Osteocyte (in vitro differentiated cells): ENCODE results near the gene GABRA5. TPM values are rescaled to one million over a fixed set of nuclear protein-coding genes. Genes with fewer than 3 reads are reported as not detected.

Experiments
- DNase-seq: peaks from one replicate; pipeline ENCODE4 v3.0.0; 2021; ENCODE audit warnings: mixed read lengths; ENCODE audit not compliant: unreplicated experiment; ENCODE audit errors: extremely low spot score
- H3K27ac Mint-ChIP-seq: one replicate; pipeline ENCODE4 v1.8.0; 2021; ENCODE audit warnings: mild to moderate bottlenecking, mixed read lengths; ENCODE audit not compliant: unreplicated experiment
- H3K27me3 Mint-ChIP-seq: one replicate; pipeline ENCODE4 v1.8.0; 2021; ENCODE audit warnings: mixed read lengths; ENCODE audit not compliant: unreplicated experiment
- H3K36me3 Mint-ChIP-seq: one replicate; pipeline ENCODE4 v1.8.0; 2021; ENCODE audit warnings: mixed read lengths; ENCODE audit not compliant: unreplicated experiment
- H3K4me1 Mint-ChIP-seq: one replicate; pipeline ENCODE4 v1.8.0; 2021; ENCODE audit warnings: mixed read lengths; ENCODE audit not compliant: unreplicated experiment
- H3K4me3 Mint-ChIP-seq: one replicate; pipeline ENCODE4 v1.8.0; 2021; ENCODE audit warnings: mild to moderate bottlenecking, moderate library complexity, mixed read lengths; ENCODE audit not compliant: unreplicated experiment
- H3K9me3 Mint-ChIP-seq: one replicate; pipeline ENCODE4 v1.8.0; 2021; ENCODE audit warnings: mixed read lengths; ENCODE audit not compliant: unreplicated experiment
- CTCF ChIP-seq: fragments of 200-600 bp; sonication (generic); IDR thresholded peaks from 2 replicates; pipeline ENCODE4 v1.5.0; 2021; ENCODE audit warnings: antibody characterized with exemption, mild to moderate bottlenecking, moderate library complexity
- total RNA-seq: library from RNA; stranded (reverse); gene quantifications from 2 replicates; pipeline ENCODE4 v1.2.1, GENCODE V29; 2021

GABRA5 gene
- total RNA-seq, 1 donor from 2014 or later: not detected

- no peaks in the 10 kb centered on the region for H3K9me3 Mint-ChIP-seq
- TF ChIP-seq CTCF: no peak
Observed at GRCh38 chr15:26883466-26883865, 16.6 kb downstream of the GABRA5 start.

GRCh38 chr15:26886566-26886965 is 19.7 kb downstream of the GABRA5 start:
- no peak overlapping the region for H3K27ac Mint-ChIP-seq
- peaks cover 7% of the 10 kb centered on the region for H3K27me3 Mint-ChIP-seq
- no peaks in the 10 kb centered on the region for H3K36me3 Mint-ChIP-seq
- no peak for DNase-seq
- H3K4me3 Mint-ChIP-seq: no peak overlapping the region
- no peak for TF ChIP-seq CTCF
- H3K9me3 Mint-ChIP-seq: no peaks in the 10 kb centered on the region
- H3K4me1 Mint-ChIP-seq: no peaks in the 10 kb centered on the region

More at GRCh38 chr15:26883466-26883865, 16.6 kb downstream of the GABRA5 start:
- Mint-ChIP-seq H3K4me3 (no peak overlapping the region), H3K4me1 (no peaks in the 10 kb centered on the region), H3K27me3 (peaks cover 8% of the 10 kb centered on the region), H3K27ac (no peak overlapping the region), H3K36me3 (no peaks in the 10 kb centered on the region)
- DNase-seq: no peak

GRCh38 chr15:26887926-26888666 is 21.2 kb downstream of the GABRA5 start:
- TF ChIP-seq CTCF: no peak
- DNase-seq: no peak
- Mint-ChIP-seq H3K27ac (no peak overlapping the region), H3K36me3 (no peaks in the 10 kb centered on the region), H3K4me1 (no peaks in the 10 kb centered on the region), H3K27me3 (peaks cover 7% of the 10 kb centered on the region), H3K4me3 (no peak overlapping the region), H3K9me3 (no peaks in the 10 kb centered on the region)

- DNase-seq: no peak
- H3K9me3 Mint-ChIP-seq: no peaks in the 10 kb centered on the region
- no peaks in the 10 kb centered on the region for H3K36me3 Mint-ChIP-seq
- no peak overlapping the region for H3K27ac Mint-ChIP-seq
- H3K4me1 Mint-ChIP-seq: no peaks in the 10 kb centered on the region
- TF ChIP-seq CTCF: no peak
- H3K27me3 Mint-ChIP-seq: peaks cover 7% of the 10 kb centered on the region
- H3K4me3 Mint-ChIP-seq: no peak overlapping the region
Observed at GRCh38 chr15:26888761-26889160, 21.9 kb downstream of the GABRA5 start.

GRCh38 chr15:26889298-26889898 is 22.5 kb downstream of the GABRA5 start:
- no peak overlapping the region for H3K27ac Mint-ChIP-seq
- peaks cover 7% of the 10 kb centered on the region for H3K27me3 Mint-ChIP-seq
- no peak overlapping the region for H3K4me3 Mint-ChIP-seq
- H3K9me3 Mint-ChIP-seq: no peaks in the 10 kb centered on the region
- no peak for DNase-seq
- peak; percentile 81 for TF ChIP-seq CTCF
- no peaks in the 10 kb centered on the region for H3K36me3 Mint-ChIP-seq
- H3K4me1 Mint-ChIP-seq: no peaks in the 10 kb centered on the region
